Loucy (cell line): Measurements from ENCODE around the gene CYP27B1.

Experiments used
- H2AFZ ChIP-seq: fragments of 200-600 bp; sonication (generic); 2 replicates; pipeline ENCODE4 v1.6.0; 2016; ENCODE audit warnings: antibody characterized with exemption, mild to moderate bottlenecking, low read length, moderate library complexity
- H3F3A ChIP-seq: fragments of 200-600 bp; 2 replicates; pipeline ENCODE4 v1.6.0; 2016; ENCODE audit warnings: antibody characterized with exemption, low read depth, mild to moderate bottlenecking
- H3K27me3 ChIP-seq: fragments of 200-600 bp; sonication (generic); 2 replicates; pipeline ENCODE4 v1.6.1; 2014; ENCODE audit warnings: low read length, mild to moderate bottlenecking; ENCODE audit not compliant: insufficient read depth, poor library complexity, severe bottlenecking
- H3K36me3 ChIP-seq: fragments of 200-600 bp; sonication (generic); 2 replicates; pipeline ENCODE4 v1.6.1; 2016; ENCODE audit warnings: low read length; ENCODE audit not compliant: insufficient read depth
- H3K4me1 ChIP-seq: fragments of 200-600 bp; sonication (generic); 2 replicates; pipeline ENCODE4 v1.5.1; 2014; ENCODE audit warnings: low read length, mild to moderate bottlenecking; ENCODE audit not compliant: insufficient read depth, poor library complexity, severe bottlenecking
- H3K4me2 ChIP-seq: fragments of 200-600 bp; sonication (generic); 2 replicates; pipeline ENCODE4 v1.6.0; 2014; ENCODE audit warnings: antibody characterized with exemption, low read length, low read depth, mild to moderate bottlenecking; ENCODE audit not compliant: poor library complexity, severe bottlenecking
- H3K4me3 ChIP-seq: fragments of 200-600 bp; sonication (generic); 2 replicates; pipeline ENCODE4 v1.5.1; 2014; ENCODE audit warnings: low read length, mild to moderate bottlenecking, mixed read lengths; ENCODE audit not compliant: poor library complexity, severe bottlenecking
- H3K79me2 ChIP-seq: fragments of 200-600 bp; sonication (generic); 2 replicates; pipeline ENCODE4 v1.6.1; 2014; ENCODE audit warnings: low read length; ENCODE audit not compliant: insufficient read depth
- H3K9ac ChIP-seq: fragments of 200-600 bp; sonication (generic); 2 replicates; pipeline ENCODE4 v1.6.0; 2014; ENCODE audit warnings: mild to moderate bottlenecking, low read depth, low read length, moderate library complexity; ENCODE audit not compliant: poor library complexity, severe bottlenecking
- H3K9me2 ChIP-seq: fragments of 200-600 bp; sonication (generic); replicated peaks from 2 replicates; pipeline ENCODE4 v1.6.1; 2016; ENCODE audit warnings: low read depth, low read length, mixed read lengths
- H3K9me3 ChIP-seq: fragments of 200-600 bp; sonication (generic); 2 replicates; pipeline ENCODE4 v1.6.1; 2014; ENCODE audit warnings: mild to moderate bottlenecking, antibody characterized with exemption, low read length, low read depth; ENCODE audit not compliant: insufficient read depth
- H4K20me1 ChIP-seq: fragments of 200-600 bp; sonication (generic); 2 replicates; pipeline ENCODE4 v1.6.0; 2014; ENCODE audit warnings: antibody characterized with exemption, low read length, mild to moderate bottlenecking; ENCODE audit not compliant: insufficient read depth, poor library complexity, severe bottlenecking
- EZH2phosphoT487 ChIP-seq: fragments of 200-600 bp; IDR thresholded peaks from 2 replicates; pipeline ENCODE4 v1.6.1; 2018; ENCODE audit warnings: antibody characterized with exemption, mild to moderate bottlenecking, moderate library complexity, borderline replicate concordance
- TF ChIP-seq, protein P1 (sequence below): fragments of 200-600 bp; sonication (generic); conservative IDR thresholded peaks from 2 replicates; pipeline ENCODE4 v1.5.1; 2014; ENCODE audit warnings: mild to moderate bottlenecking, antibody characterized with exemption, low read length

Gene CYP27B1

DNA sequence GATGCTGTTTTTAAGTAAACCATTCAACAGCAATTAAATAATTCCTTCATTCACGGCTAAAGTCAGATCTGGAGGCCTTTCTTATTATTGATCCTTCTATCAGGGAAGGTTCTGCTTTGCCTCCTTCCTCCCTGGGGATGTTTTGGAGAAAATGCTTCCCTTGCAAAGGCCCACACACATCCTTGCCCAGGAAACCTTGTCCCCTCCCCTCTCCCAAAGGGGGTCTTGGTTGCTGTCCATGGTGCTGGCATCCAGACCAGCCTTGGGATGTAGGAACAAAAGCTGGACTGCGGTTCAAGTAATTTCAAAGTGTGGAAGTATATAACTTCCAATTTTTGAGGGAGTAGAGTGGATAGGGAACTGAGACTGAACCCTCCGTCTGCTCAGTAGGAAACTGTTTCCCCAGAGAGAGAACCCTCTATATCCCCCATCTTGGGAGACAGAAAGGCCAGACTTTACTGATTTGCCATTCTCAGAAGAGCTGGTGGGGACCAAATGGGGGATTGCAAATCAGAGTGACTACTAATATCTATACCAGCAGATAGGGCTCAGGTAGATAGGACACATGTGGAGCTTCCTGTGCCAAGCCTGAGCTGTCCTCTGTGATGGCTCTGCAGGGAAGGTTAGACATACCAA is 6.4 kb downstream of the CYP27B1 start:
- Histone ChIP-seq H3K9ac (no peak overlapping the region), H3K9me3 (no peaks in the 10 kb centered on the region), H3K4me2 (no peak overlapping the region), H3K4me3 (no peak overlapping the region), H2AFZ (no peak overlapping the region), H3K79me2 (peaks cover 14% of the 10 kb centered on the region), H3K27me3 (no peaks in the 10 kb centered on the region), H3K36me3 (no peaks in the 10 kb centered on the region; the same call in 1 of the 2 replicates), H4K20me1 (peaks cover 20% of the 10 kb centered on the region), H3K4me1 (peaks cover 8% of the 10 kb centered on the region), H3F3A (no peaks in the 10 kb centered on the region), H3K9me2 (no peaks in the 10 kb centered on the region)
- TF ChIP-seq, protein P1, sequence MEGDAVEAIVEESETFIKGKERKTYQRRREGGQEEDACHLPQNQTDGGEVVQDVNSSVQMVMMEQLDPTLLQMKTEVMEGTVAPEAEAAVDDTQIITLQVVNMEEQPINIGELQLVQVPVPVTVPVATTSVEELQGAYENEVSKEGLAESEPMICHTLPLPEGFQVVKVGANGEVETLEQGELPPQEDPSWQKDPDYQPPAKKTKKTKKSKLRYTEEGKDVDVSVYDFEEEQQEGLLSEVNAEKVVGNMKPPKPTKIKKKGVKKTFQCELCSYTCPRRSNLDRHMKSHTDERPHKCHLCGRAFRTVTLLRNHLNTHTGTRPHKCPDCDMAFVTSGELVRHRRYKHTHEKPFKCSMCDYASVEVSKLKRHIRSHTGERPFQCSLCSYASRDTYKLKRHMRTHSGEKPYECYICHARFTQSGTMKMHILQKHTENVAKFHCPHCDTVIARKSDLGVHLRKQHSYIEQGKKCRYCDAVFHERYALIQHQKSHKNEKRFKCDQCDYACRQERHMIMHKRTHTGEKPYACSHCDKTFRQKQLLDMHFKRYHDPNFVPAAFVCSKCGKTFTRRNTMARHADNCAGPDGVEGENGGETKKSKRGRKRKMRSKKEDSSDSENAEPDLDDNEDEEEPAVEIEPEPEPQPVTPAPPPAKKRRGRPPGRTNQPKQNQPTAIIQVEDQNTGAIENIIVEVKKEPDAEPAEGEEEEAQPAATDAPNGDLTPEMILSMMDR: no peak
- TF ChIP-seq EZH2phosphoT487: no peak

- Histone ChIP-seq H3F3A (no peaks in the 10 kb centered on the region), H3K36me3 (no peaks in the 10 kb centered on the region; the same call in 1 of the 2 replicates), H3K9me3 (no peaks in the 10 kb centered on the region), H3K4me2 (no peak overlapping the region), H3K9me2 (no peaks in the 10 kb centered on the region), H3K4me1 (peaks cover 9% of the 10 kb centered on the region), H3K79me2 (peaks cover 14% of the 10 kb centered on the region), H3K27me3 (no peaks in the 10 kb centered on the region), H3K9ac (no peak overlapping the region), H4K20me1 (peaks cover 20% of the 10 kb centered on the region), H2AFZ (no peak overlapping the region), H3K4me3 (no peak overlapping the region)
- TF ChIP-seq, protein P1: peak; percentile 73
- no peak for TF ChIP-seq EZH2phosphoT487
Measured at GRCh38 chr12:57759360-57759980, 7.4 kb downstream of the CYP27B1 start.

GRCh38 chr12:57758552-57759359 is 8.1 kb downstream of the CYP27B1 start:
- Histone ChIP-seq H3K9me2 (no peaks in the 10 kb centered on the region), H3K4me3 (no peak overlapping the region), H4K20me1 (peaks cover 20% of the 10 kb centered on the region), H3F3A (peaks cover 5% of the 10 kb centered on the region), H3K9me3 (no peaks in the 10 kb centered on the region), H3K79me2 (peaks cover 14% of the 10 kb centered on the region), H3K9ac (no peak overlapping the region), H3K4me2 (no peak overlapping the region), H3K27me3 (no peaks in the 10 kb centered on the region), H3K4me1 (peaks cover 16% of the 10 kb centered on the region), H3K36me3 (no peaks in the 10 kb centered on the region; the same call in 1 of the 2 replicates), H2AFZ (no peak overlapping the region)
- no peak for TF ChIP-seq EZH2phosphoT487
- TF ChIP-seq, protein P1: no peak
